Measurements from ENCODE around the gene RNF181.

Gene RNF181

DNA sequence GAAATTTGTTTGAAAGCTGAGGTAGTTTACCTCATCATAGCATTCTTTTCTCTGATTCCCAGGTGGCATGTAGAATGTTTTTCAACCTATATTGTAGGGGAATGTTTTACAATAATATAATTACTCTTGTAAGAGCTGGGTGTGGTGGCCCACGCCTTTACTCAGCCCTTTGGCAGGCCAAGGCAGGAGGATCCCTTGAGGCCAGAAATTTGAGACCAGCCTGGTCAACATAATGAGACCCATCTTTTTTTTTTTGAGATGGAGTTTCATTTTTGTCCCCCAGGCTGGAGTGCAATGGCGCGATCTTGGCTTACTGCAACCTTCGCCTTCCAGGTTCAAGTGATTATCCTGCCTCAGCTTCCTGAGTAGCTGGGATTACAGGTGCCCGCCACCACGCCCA, 24.1 kb downstream of the RNF181 start:
- DNase-seq: no peak

- no peak for DNase-seq
Observed at GRCh38 chr2:85621338-85621737, 25.8 kb downstream of the RNF181 start.

- DNase-seq: no peak
Observed at GRCh38 chr2:85623991-85624390, 28.4 kb downstream of the RNF181 start.

DNA sequence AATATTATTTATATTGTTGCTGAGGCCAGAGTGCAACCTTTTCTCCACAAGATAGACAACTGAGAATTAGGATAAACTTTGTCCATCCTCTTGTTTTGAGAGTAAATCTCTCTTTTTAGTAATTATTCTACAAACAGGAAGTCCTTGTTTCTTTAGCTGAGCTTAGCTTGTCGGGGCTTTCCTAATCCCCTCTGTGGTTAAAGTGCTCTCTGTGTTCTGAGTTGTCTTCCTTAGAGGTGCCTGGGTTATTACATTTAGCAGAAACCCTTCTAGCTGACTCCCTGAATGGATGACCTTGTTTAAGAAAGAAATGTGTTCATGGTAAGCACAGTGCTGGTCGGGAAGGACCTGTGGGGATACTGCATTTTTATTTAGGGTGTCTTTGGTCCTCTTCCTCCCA, 33.1 kb downstream of the RNF181 start:
- no peak for DNase-seq

DNA sequence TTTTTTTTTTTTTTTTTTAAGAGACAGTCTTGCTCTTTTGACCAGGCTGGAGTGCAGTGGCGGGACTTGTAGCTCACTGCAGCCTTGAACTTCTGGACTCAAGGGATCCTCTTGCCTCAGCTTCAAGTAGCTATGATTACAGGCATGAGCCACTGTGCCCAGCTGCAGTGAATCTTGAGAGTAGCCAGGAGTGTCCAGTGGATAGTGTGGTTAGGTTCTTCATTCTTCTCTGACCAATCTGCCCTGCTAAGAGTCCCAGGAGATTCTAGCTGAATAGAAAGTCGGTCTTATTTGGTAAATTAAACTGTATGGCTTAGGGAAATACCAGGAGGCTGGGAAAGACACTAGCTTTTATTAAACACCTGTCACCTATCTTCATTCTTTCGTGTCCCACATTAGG, 35.8 kb downstream of the RNF181 start:
- no peak for DNase-seq

DNA sequence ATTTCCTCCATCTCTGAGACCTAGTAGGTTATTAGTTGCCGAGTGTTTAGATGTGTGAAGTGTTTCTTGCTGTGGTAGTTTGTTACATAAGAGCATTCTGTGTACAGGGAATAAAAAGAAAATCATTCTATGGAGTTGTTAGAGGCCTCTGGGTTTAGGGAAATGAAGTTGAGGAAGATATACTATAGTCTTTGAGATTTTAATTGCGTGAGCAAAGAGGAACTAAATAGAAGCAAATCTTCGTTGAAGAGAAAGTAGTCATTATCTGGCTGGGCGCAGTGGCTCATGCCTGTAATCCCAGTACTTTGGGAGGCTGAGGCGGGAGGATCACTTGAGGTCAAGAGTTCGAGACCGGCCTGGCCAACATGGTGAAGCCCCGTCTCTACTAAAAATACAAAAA, 39.5 kb downstream of the RNF181 start:
- no peak for DNase-seq

- no peak for DNase-seq
Observed at GRCh38 chr2:85635636-85636035, 40.1 kb downstream of the RNF181 start.

DNA sequence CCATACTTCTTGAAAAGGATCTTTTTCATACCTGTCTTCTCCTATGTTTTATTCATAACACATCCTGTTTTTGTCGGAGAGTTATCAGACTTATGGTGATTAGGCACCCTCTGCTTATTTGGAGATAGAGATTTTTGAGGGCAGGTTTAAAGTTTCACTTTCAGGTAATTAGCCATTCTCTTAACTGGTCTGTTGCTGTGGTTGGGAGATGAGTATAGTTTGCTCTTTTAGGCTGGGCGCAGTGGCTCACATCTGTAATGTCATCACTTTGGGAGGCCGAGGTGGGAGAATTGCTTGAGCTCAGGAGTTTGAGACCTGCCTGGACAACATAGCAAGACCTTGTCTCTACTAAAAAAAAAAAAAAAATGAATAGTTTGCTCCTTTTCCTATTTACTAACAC, 47.2 kb downstream of the RNF181 start:
- no peak for DNase-seq

DNA sequence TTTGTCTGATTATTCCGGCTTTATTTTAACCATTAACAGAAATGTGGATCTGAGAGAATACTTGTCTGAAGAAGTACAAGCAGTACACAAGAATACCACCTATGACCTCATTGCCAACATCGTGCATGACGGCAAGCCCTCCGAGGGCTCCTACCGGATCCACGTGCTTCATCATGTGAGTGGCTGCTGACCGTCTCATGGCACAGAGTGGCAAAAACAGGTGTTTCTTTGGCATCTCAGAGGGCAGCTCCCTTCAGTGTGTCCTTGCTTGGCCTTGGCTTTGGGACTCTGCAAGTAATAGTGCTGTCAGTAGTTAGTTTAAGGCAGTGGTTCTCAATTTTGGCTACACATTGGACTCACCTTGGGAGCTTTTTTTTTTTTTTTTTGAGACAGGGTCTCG, 49.4 kb downstream of the RNF181 start:
- DNase-seq: no peak

DNA sequence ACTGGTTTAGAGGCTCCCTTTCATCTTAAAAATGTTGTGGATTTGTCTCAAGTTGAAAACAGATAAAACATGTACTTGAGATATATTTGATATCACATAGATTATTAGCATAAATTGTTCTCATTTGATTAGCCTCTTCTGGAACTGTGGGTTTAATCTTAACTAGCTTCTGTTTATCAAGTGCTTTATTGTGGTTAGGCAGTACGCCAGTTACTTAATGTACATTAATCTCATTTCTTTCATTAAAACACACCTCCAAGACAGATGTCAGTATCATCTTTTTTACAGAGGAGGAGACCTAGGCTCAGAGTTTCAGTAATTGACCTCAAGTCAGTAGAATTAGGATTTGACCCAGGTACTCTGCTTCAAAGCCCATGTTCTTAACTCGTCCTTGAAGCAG, 50.6 kb downstream of the RNF181 start:
- DNase-seq: no peak
